ENCODE data around the gene COL18A1. TPM values are rescaled to one million over a fixed set of nuclear protein-coding genes. Genes with fewer than 3 reads are reported as not detected.

COL18A1 gene
- total and polyA plus RNA-seq, 2 of the 8 experiments (the other 6 are each of a cell fraction or from before 2014, with no cell fraction given), result 145 to 201 TPM

GRCh38 chr21:45554477-45555175 lies 149.7 kb downstream of the COL18A1 start (continued):
- TF ChIP-seq CTCF (IDR thresholded peaks at IDR 0.05; ENCODE audit: control extremely low read depth in 1 of 3, insufficient read depth in 1 of 3, low read depth in 1 of 3, low read length in 3 of 3) (peak in 2 of 3 experiments; percentile 72 to 75; a peak in 3 of 4 replicates), BRCA1 (IDR thresholded peaks at IDR 0.05; ENCODE audit: low read depth, low read length) (no peak), SIX5 (IDR thresholded peaks at IDR 0.05; ENCODE audit: low read depth, low read length) (no peak), GABPA (IDR thresholded peaks at IDR 0.05; ENCODE audit: borderline replicate concordance, insufficient read depth, low read length) (no peak)

Data from H1 (cell line).